ENCODE results near the gene PLP2.
"Not testable (repeated sequence)": the region's sequence is repeated elsewhere in the genome, so short reads cannot be mapped to it uniquely, and the experiment has no call there.

PLP2 gene

DNA sequence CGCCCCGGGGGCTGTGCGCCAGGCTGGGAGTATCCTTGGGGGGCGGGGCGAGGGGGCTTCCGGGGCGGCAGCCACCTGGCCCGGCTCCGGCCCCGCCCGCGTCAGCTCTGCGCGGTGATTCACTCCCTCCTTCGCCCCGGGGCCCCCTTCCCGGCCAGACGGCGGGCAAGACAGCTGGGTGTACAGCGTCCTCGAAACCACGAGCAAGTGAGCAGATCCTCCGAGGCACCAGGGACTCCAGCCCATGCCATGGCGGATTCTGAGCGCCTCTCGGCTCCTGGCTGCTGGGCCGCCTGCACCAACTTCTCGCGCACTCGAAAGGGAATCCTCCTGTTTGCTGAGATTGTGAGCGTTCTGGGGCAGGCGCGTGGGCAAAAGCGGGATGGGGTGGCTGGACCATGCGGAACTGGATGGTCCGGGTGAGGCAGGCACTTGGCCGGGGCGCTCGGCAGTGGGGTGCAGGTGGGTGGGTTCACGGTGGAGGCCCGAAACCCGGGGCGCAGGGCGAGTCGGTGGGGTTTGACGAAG lies at the start of gene PLP2:
Gene PLP2, plus strand, starts transcription at position 147 of the 528 bp plus-strand sequence. Its CDS starts 103 bp downstream, at position 250.
- no peaks in the 10 kb centered on the region for H4K20me1 ChIP-seq (ENCODE audit: insufficient read depth, low read length)
- H3K9ac ChIP-seq (ENCODE audit: low read length) = peak within 1 kb of the TSS; percentile 92
- DNase-seq = peak; percentile 42
- H3K9me2 ChIP-seq (replicated peaks; ENCODE audit: insufficient read depth, low read length) = no peaks in the 10 kb centered on the region
- H3K79me2 ChIP-seq (ENCODE audit: low read length) = peaks cover 19% of the 10 kb centered on the region
- H3K9me3 ChIP-seq (replicated peaks; ENCODE audit: insufficient read depth, low read length) = no peaks in the 10 kb centered on the region
- peaks cover 17% of the 10 kb centered on the region for H3F3A ChIP-seq (ENCODE audit: insufficient read depth, low read length)
- no peaks in the 10 kb centered on the region for H3K27me3 ChIP-seq (replicated peaks; ENCODE audit: insufficient read depth, low read length)
- peaks cover 6% of the 10 kb centered on the region; the same call in 1 of the 2 replicates for H3K4me1 ChIP-seq (ENCODE audit: low read length)
- no peaks in the 10 kb centered on the region for H3K36me3 ChIP-seq (replicated peaks; ENCODE audit: insufficient read depth, low read length)
- H3K4me2 ChIP-seq (ENCODE audit: low read depth, low read length) = peak within 1 kb of the TSS; percentile 76
- TF ChIP-seq CTCF (IDR thresholded peaks at IDR 0.05; ENCODE audit: low read length) (no peak), EZH2 (optimal IDR thresholded peaks at IDR 0.05; ENCODE audit: low read depth, low read length) (no peak), EZH2phosphoT487 (IDR thresholded peaks at IDR 0.05; ENCODE audit: low read length) (no peak)
- H2AFZ ChIP-seq (ENCODE audit: low read length) = 0 out of 2 replicates have a peak within 1 kb of the TSS, but pooled peaks have one; percentile 31
- peak within 1 kb of the TSS; percentile 91 for H3K4me3 ChIP-seq (ENCODE audit: low read length)
- peak within 1 kb of the TSS; percentile 83 for H3K27ac ChIP-seq (ENCODE audit: low read length)

DNA sequence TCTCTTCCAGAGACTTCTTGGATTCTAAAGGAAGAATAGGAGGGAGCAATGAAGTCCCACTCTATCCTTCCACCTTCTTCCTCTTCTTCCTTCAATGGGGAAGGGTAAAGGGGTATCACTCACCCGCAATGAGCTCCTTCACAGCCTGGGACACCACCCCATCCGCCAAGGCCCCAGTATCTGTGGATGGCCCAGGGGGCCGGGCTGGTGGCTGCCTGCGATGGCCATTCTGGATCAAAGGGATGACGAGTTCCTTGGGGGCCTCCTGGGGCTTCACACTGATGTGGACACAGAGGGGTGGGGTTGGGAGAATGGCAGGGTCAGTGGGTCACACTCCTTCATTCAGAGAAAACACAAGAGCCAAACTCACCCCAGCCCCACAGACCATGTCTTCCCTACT lies 49.2 kb upstream of the PLP2 start:
- Histone ChIP-seq H3F3A (ENCODE audit: insufficient read depth, low read length) (no peaks in the 10 kb centered on the region), H3K9ac (ENCODE audit: low read length) (peak overlapping the region; percentile 84; the same call in 1 of the 2 replicates), H2AFZ (ENCODE audit: low read length) (no peak overlapping the region), H3K27ac (ENCODE audit: low read length) (no peak overlapping the region), H3K4me2 (ENCODE audit: low read depth, low read length) (peak overlapping the region; percentile 72), H3K9me3 (replicated peaks; ENCODE audit: insufficient read depth, low read length) (no peaks in the 10 kb centered on the region), H3K36me3 (replicated peaks; ENCODE audit: insufficient read depth, low read length) (no peaks in the 10 kb centered on the region), H4K20me1 (ENCODE audit: insufficient read depth, low read length) (no peaks in the 10 kb centered on the region), H3K4me3 (ENCODE audit: low read length) (peak overlapping the region; percentile 77), H3K9me2 (replicated peaks; ENCODE audit: insufficient read depth, low read length) (no peaks in the 10 kb centered on the region), H3K79me2 (ENCODE audit: low read length) (peaks cover 22% of the 10 kb centered on the region), H3K27me3 (replicated peaks; ENCODE audit: insufficient read depth, low read length) (no peaks in the 10 kb centered on the region), H3K4me1 (ENCODE audit: low read length) (no peaks in the 10 kb centered on the region)
- no peak for DNase-seq
- TF ChIP-seq CTCF (IDR thresholded peaks at IDR 0.05; ENCODE audit: low read length) (no peak), EZH2 (optimal IDR thresholded peaks at IDR 0.05; ENCODE audit: low read depth, low read length) (no peak), EZH2phosphoT487 (IDR thresholded peaks at IDR 0.05; ENCODE audit: low read length) (no peak)

GRCh38 chrX:49127742-49128258 lies 43.9 kb upstream of the PLP2 start:
- H2AFZ ChIP-seq (ENCODE audit: low read length); H3K36me3 ChIP-seq (replicated peaks; ENCODE audit: insufficient read depth, low read length); H4K20me1 ChIP-seq (ENCODE audit: insufficient read depth, low read length); H3K27me3 ChIP-seq (replicated peaks; ENCODE audit: insufficient read depth, low read length); H3K9me2 ChIP-seq (replicated peaks; ENCODE audit: insufficient read depth, low read length); H3K4me3 ChIP-seq (ENCODE audit: low read length); H3K79me2 ChIP-seq (ENCODE audit: low read length); H3K9ac ChIP-seq (ENCODE audit: low read length); H3K4me2 ChIP-seq (ENCODE audit: low read depth, low read length); H3K27ac ChIP-seq (ENCODE audit: low read length); H3K9me3 ChIP-seq (replicated peaks; ENCODE audit: insufficient read depth, low read length); DNase-seq; H3F3A ChIP-seq (ENCODE audit: insufficient read depth, low read length); H3K4me1 ChIP-seq (ENCODE audit: low read length): not testable (repeated sequence)

DNA sequence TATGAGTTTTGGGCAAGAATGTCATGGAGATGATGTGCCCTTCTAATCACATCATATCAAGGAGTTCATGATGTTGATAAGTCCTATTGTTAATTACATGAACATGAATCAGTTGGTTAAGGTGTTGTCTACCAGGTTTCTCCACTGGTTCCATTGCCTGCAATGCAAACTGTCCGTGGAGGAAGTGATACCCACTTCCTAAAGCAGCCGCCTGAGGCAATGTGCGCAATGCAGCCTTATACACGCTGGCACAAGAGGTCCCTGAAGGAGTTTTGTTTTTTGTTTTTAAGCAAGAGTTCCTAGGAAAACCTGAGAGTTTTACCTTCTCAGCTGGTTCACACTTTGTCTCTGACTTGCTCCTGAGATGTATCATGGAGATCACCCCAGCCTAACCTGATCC lies 42.3 kb upstream of the PLP2 start:
- Histone ChIP-seq H3K4me3 (ENCODE audit: low read length) (no peak overlapping the region), H3K27ac (ENCODE audit: low read length) (no peak overlapping the region), H3K9ac (ENCODE audit: low read length) (no peak overlapping the region), H3F3A (ENCODE audit: insufficient read depth, low read length) (no peaks in the 10 kb centered on the region), H3K27me3 (replicated peaks; ENCODE audit: insufficient read depth, low read length) (no peaks in the 10 kb centered on the region), H3K4me2 (ENCODE audit: low read depth, low read length) (no peak overlapping the region), H2AFZ (ENCODE audit: low read length) (no peak overlapping the region), H3K9me3 (replicated peaks; ENCODE audit: insufficient read depth, low read length) (no peaks in the 10 kb centered on the region), H3K36me3 (replicated peaks; ENCODE audit: insufficient read depth, low read length) (no peaks in the 10 kb centered on the region), H4K20me1 (ENCODE audit: insufficient read depth, low read length) (no peaks in the 10 kb centered on the region), H3K79me2 (ENCODE audit: low read length) (no peaks in the 10 kb centered on the region), H3K9me2 (replicated peaks; ENCODE audit: insufficient read depth, low read length) (no peaks in the 10 kb centered on the region), H3K4me1 (ENCODE audit: low read length) (no peaks in the 10 kb centered on the region)
- DNase-seq = no peak
- TF ChIP-seq CTCF (IDR thresholded peaks at IDR 0.05; ENCODE audit: low read length) = no peak
- TF ChIP-seq EZH2 (optimal IDR thresholded peaks at IDR 0.05; ENCODE audit: low read depth, low read length) = no peak
- no peak for TF ChIP-seq EZH2phosphoT487 (IDR thresholded peaks at IDR 0.05; ENCODE audit: low read length)

- DNase-seq; H3F3A ChIP-seq (ENCODE audit: insufficient read depth, low read length); H3K4me2 ChIP-seq (ENCODE audit: low read depth, low read length); H3K9me2 ChIP-seq (replicated peaks; ENCODE audit: insufficient read depth, low read length); H4K20me1 ChIP-seq (ENCODE audit: insufficient read depth, low read length); H3K4me3 ChIP-seq (ENCODE audit: low read length); H3K4me1 ChIP-seq (ENCODE audit: low read length); H3K27ac ChIP-seq (ENCODE audit: low read length); H3K79me2 ChIP-seq (ENCODE audit: low read length); H3K36me3 ChIP-seq (replicated peaks; ENCODE audit: insufficient read depth, low read length); H3K27me3 ChIP-seq (replicated peaks; ENCODE audit: insufficient read depth, low read length); H2AFZ ChIP-seq (ENCODE audit: low read length); H3K9ac ChIP-seq (ENCODE audit: low read length); H3K9me3 ChIP-seq (replicated peaks; ENCODE audit: insufficient read depth, low read length): not testable (repeated sequence)
Observed at GRCh38 chrX:49132275-49132674, 39.4 kb upstream of the PLP2 start.
